ENCODE measurements around the gene NEU2. TPM values are rescaled to one million over a fixed set of nuclear protein-coding genes. Genes with fewer than 3 reads are reported as not detected.

NEU2 gene
- total RNA-seq (2021; ENCODE audit: unreplicated experiment) (not detected), Bru-seq, nascent RNA (not detected), BruChase-seq, experiment 1, labeled RNA remaining after a 6-hour chase (not detected), BruChase-seq, experiment 2, labeled RNA remaining after a 2-hour chase (not detected)
- not detected in 2 replicates for polyA plus RNA-seq (2012)
- long read RNA-seq = 0 reads

- BruUV-seq (replicated peaks) = no TSS peak
- no peaks in the 10 kb centered on the region for H3K36me3 ChIP-seq (ENCODE audit: control insufficient read depth in 1 of 2, insufficient read depth in 2 of 2, low read length in 2 of 2)
- H3K4me3 ChIP-seq (replicated peaks in 1 of 2; ENCODE audit: low read depth in 1 of 2, low read length in 2 of 2) = no peak within 1 kb of the TSS
- H3K27ac ChIP-seq (ENCODE audit: low read depth, low read length) = no peak within 1 kb of the TSS
- H3K27me3 ChIP-seq (ENCODE audit: insufficient read depth, low read length) = no peaks in the 10 kb centered on the region
- ChIA-PET CTCF (interaction anchor here (0.7 kb wide), 1 partner anchor 180 kb away, joined by 3 read pairs; no protein-coding TSS in a partner anchor), POLR2A (no interaction called here), RAD21 (ENCODE audit: low non-redundant PET in 1 of 2, low total read pairs in 2 of 2, uncharacterized antibody in 2 of 2, unreplicated experiment in 2 of 2) (no interaction called here)
- ATAC-seq = no peak
- H4K20me1 ChIP-seq (ENCODE audit: insufficient read depth) = no peaks in the 10 kb centered on the region
- peaks cover 0 to 4% of the 10 kb centered on the region in 2 experiments; a peak in 1 of 4 replicates for H3K9me3 ChIP-seq (ENCODE audit: control insufficient read depth in 1 of 2, insufficient read depth in 1 of 2, low read depth in 1 of 2, low read length in 2 of 2)
- peak within 1 kb of the TSS; percentile 14 for H3K4me2 ChIP-seq (ENCODE audit: low read length)
- H3K4me1 ChIP-seq (ENCODE audit: control insufficient read depth in 1 of 2, insufficient read depth in 2 of 2, low read length in 2 of 2) = peaks cover 3 to 25% of the 10 kb centered on the region in 2 experiments; a peak in 3 of 4 replicates
- H2AFZ ChIP-seq (ENCODE audit: low read depth, low read length, poor library complexity, severe bottlenecking) = no peak within 1 kb of the TSS
- H3K9ac ChIP-seq (ENCODE audit: low read length) = no peak within 1 kb of the TSS
- intact Hi-C loops (cut with micrococcal nuclease) = no loop called here
- no peak for TF ChIP-seq CEBPB (IDR thresholded peaks at IDR 0.05; ENCODE audit: low read depth)
- no peak for DNase-seq (ENCODE audit: low read depth, low spot score)
- H3K79me2 ChIP-seq (ENCODE audit: insufficient read depth, low read length) = no peaks in the 10 kb centered on the region
- no peaks in the 10 kb centered on the region for H3K9me2 ChIP-seq (ENCODE audit: insufficient read depth)
These were observed at the start of gene NEU2 for GRCh38 chr2:233032551-233033320. NEU2 (plus strand) TSS chr2:233032672; CDS start chr2:233032672, 0 bp downstream.

- no peak for DNase-seq (ENCODE audit: low read depth, low spot score)
- no TSS peak for BruUV-seq (replicated peaks)
- POLR2A ChIA-PET = no interaction called here
These were observed 49.4 kb upstream of the NEU2 start for GRCh38 chr2:232982926-232983668.

More at GRCh38 chr2:232982926-232983668, 49.4 kb upstream of the NEU2 start:
- ChIA-PET RAD21 (ENCODE audit: low non-redundant PET in 1 of 2, low total read pairs in 2 of 2, uncharacterized antibody in 2 of 2, unreplicated experiment in 2 of 2) (no interaction called here), CTCF (no interaction called here)
- Histone ChIP-seq H3K27me3 (ENCODE audit: insufficient read depth, low read length) (no peaks in the 10 kb centered on the region; the same call in 1 of the 2 replicates), H4K20me1 (ENCODE audit: insufficient read depth) (no peaks in the 10 kb centered on the region), H3K27ac (ENCODE audit: low read depth, low read length) (no peak overlapping the region), H3K9ac (ENCODE audit: low read length) (no peak overlapping the region), H3K9me2 (ENCODE audit: insufficient read depth) (no peaks in the 10 kb centered on the region), H3K9me3 (ENCODE audit: control insufficient read depth in 1 of 2, insufficient read depth in 1 of 2, low read depth in 1 of 2, low read length in 2 of 2) (0 out of 4 replicates have a peak, but pooled peaks cover 0 to 4% of the 10 kb centered on the region in 2 experiments), H3K4me3 (replicated peaks in 1 of 2; ENCODE audit: low read depth in 1 of 2, low read length in 2 of 2) (no peak overlapping the region), H2AFZ (ENCODE audit: low read depth, low read length, poor library complexity, severe bottlenecking) (no peak overlapping the region), H3K4me2 (ENCODE audit: low read length) (no peak overlapping the region), H3K36me3 (ENCODE audit: control insufficient read depth in 1 of 2, insufficient read depth in 2 of 2, low read length in 2 of 2) (no peaks in the 10 kb centered on the region), H3K79me2 (ENCODE audit: insufficient read depth, low read length) (no peaks in the 10 kb centered on the region), H3K4me1 (ENCODE audit: control insufficient read depth in 1 of 2, insufficient read depth in 2 of 2, low read length in 2 of 2) (peaks cover 53 to 62% of the 10 kb centered on the region in 2 experiments)
- no peak for TF ChIP-seq CEBPB (IDR thresholded peaks at IDR 0.05; ENCODE audit: low read depth)
- TF ChIP-seq CTCF (IDR thresholded peaks at IDR 0.05 in 2 of 3, conservative IDR thresholded peaks at IDR 0.05 in 1 of 3; ENCODE audit: borderline replicate concordance in 1 of 3, insufficient read depth in 1 of 3, low read depth in 2 of 3, low read length in 2 of 3) = peak in 1 of 3 experiments; percentile 31; a peak in 2 of 6 replicates
- intact Hi-C loops (cut with micrococcal nuclease) = loop anchor here (5.0 kb wide), 1 partner anchor 131 kb away; no protein-coding TSS in a partner anchor
- no peak for ATAC-seq

All from HCT116 (cell line).